CD14-positive monocyte (primary cell): Measurements from ENCODE around the gene PDGFD. TPM values are rescaled to one million over a fixed set of nuclear protein-coding genes. Genes with fewer than 3 reads are reported as not detected.

Experiments
- DNase-seq, 3 donors: peaks; one replicate each; pipeline ENCODE4 v3.0.0-alpha.2; 2011 to 2022
- H2AFZ ChIP-seq: 2 replicates; pipeline ENCODE4 v1.6.0; 2012; ENCODE audit warnings: mild to moderate bottlenecking, low read depth, low read length, inconsistent platforms; ENCODE audit not compliant: insufficient read depth, poor library complexity, severe bottlenecking
- H3K27ac ChIP-seq, 2 donors: 1 replicate in 1 of 2; 2 replicates in 1 of 2; pipeline ENCODE4 v1.5.1; 2012 to 2013; ENCODE audit warnings: low read length in 2 of 2, control low read depth in 1 of 2, inconsistent platforms in 1 of 2, low read depth in 1 of 2, mild to moderate bottlenecking in 1 of 2
- H3K27me3 ChIP-seq, 2 donors: one replicate each; pipeline versions ENCODE4 v1.6.0 to v1.6.1; 2011 to 2013; ENCODE audit warnings: low read length in 2 of 2; ENCODE audit not compliant: control insufficient read depth in 2 of 2, insufficient read depth in 2 of 2
- H3K36me3 ChIP-seq, 2 donors: replicated peaks in 1 of 2; 1 replicate in 1 of 2; 2 replicates in 1 of 2; pipeline versions ENCODE4 v1.5.1 to v1.6.1; 2012 to 2013; ENCODE audit warnings: low read length in 2 of 2, control low read depth in 1 of 2, inconsistent platforms in 1 of 2, mild to moderate bottlenecking in 1 of 2; ENCODE audit not compliant: insufficient read depth in 2 of 2, control insufficient read depth in 1 of 2
- H3K4me1 ChIP-seq, 2 donors: 1 replicate in 1 of 2; 2 replicates in 1 of 2; pipeline versions ENCODE4 v1.5.1 to v1.6.1; 2012 to 2013; ENCODE audit warnings: low read length in 2 of 2, control low read depth in 1 of 2, inconsistent platforms in 1 of 2, mild to moderate bottlenecking in 1 of 2, moderate library complexity in 1 of 2; ENCODE audit not compliant: insufficient read depth in 2 of 2, control insufficient read depth in 1 of 2
- H3K4me2 ChIP-seq: replicated peaks from 2 replicates; pipeline ENCODE3; 2012; ENCODE audit warnings: low read length, moderate library complexity, mild to moderate bottlenecking; ENCODE audit not compliant: poor library complexity, severe bottlenecking; ENCODE audit errors: extremely low read depth
- H3K4me3 ChIP-seq, 3 experiments: fragments of 200-600 bp in 1 of 3; sonication (generic) in 1 of 3; replicated peaks in 1 of 3; 1 replicate in 2 of 3; 2 replicates in 1 of 3; pipeline ENCODE4 v1.5.1; 2011 to 2013; ENCODE audit warnings: low read length in 3 of 3, mild to moderate bottlenecking in 3 of 3, control low read depth in 2 of 3, low read depth in 2 of 3, inconsistent platforms in 1 of 3, moderate library complexity in 1 of 3
- H3K79me2 ChIP-seq: 2 replicates; pipeline ENCODE4 v1.6.0; 2012; ENCODE audit warnings: mild to moderate bottlenecking, control low read depth, inconsistent platforms, low read length, moderate library complexity; ENCODE audit not compliant: insufficient read depth
- H3K9ac ChIP-seq: 2 replicates; pipeline ENCODE4 v1.6.0; 2017; ENCODE audit warnings: low read length, mild to moderate bottlenecking; ENCODE audit not compliant: insufficient read depth, poor library complexity, severe bottlenecking
- H3K9me3 ChIP-seq, 2 donors: replicated peaks in 1 of 2; 1 replicate in 1 of 2; 2 replicates in 1 of 2; pipeline versions ENCODE4 v1.5.1 to v1.6.1; 2012 to 2013; ENCODE audit warnings: low read length in 2 of 2, control low read depth in 1 of 2; ENCODE audit not compliant: control insufficient read depth in 1 of 2, insufficient read depth in 1 of 2
- H4K20me1 ChIP-seq: 2 replicates; pipeline ENCODE4 v1.6.0; 2012; ENCODE audit warnings: mild to moderate bottlenecking, low read length, control low read depth, moderate library complexity; ENCODE audit not compliant: insufficient read depth
- H3K27ac Mint-ChIP-seq, 7 donors: one replicate each; pipeline ENCODE4 v1.8.0; 2020; ENCODE audit warnings: mild to moderate bottlenecking in 7 of 7, mixed read lengths in 7 of 7, moderate library complexity in 6 of 7, inconsistent platforms in 2 of 7
- H3K27me3 Mint-ChIP-seq, 3 donors: one replicate each; pipeline ENCODE4 v1.8.0; 2021 to 2022; ENCODE audit warnings: low read depth in 3 of 3, mild to moderate bottlenecking in 3 of 3, mixed read lengths in 3 of 3, moderate library complexity in 3 of 3, inconsistent platforms in 1 of 3
- H3K36me3 Mint-ChIP-seq, 2 donors: one replicate each; pipeline ENCODE4 v1.8.0; 2020; ENCODE audit warnings: mixed read lengths in 2 of 2, inconsistent platforms in 1 of 2, mild to moderate bottlenecking in 1 of 2
- H3K4me1 Mint-ChIP-seq: one replicate; pipeline ENCODE4 v1.8.0; 2020; ENCODE audit warnings: mild to moderate bottlenecking, mixed read lengths
- H3K4me3 Mint-ChIP-seq, 2 donors: one replicate each; pipeline ENCODE4 v1.8.0; 2020; ENCODE audit warnings: mild to moderate bottlenecking in 2 of 2, mixed read lengths in 2 of 2, moderate library complexity in 1 of 2
- H3K9me3 Mint-ChIP-seq, 7 donors: one replicate each; pipeline ENCODE4 v1.8.0; 2020 to 2022; ENCODE audit warnings: mixed read lengths in 7 of 7, mild to moderate bottlenecking in 6 of 7, moderate library complexity in 6 of 7, inconsistent platforms in 2 of 7
- CTCF ChIP-seq: fragments of 200-600 bp; IDR thresholded peaks from one replicate; pipeline ENCODE4 v1.8.0; 2022; ENCODE audit warnings: antibody characterized with exemption, mild to moderate bottlenecking
- WGBS: methylation state at CpG from one replicate; pipeline ENCODE4 v1.1.5; 2013; ENCODE audit warnings: missing lambda C conversion rate; ENCODE audit not compliant: insufficient coverage; 5-methylcytosine and 5-hydroxymethylcytosine counted together
- intact Hi-C, 2 donors: fragments of 100-400 bp; cut with micrococcal nuclease; formaldehyde crosslinking; loops; one replicate each; pipeline versions ENCODE4 v1.15.0 to v1.15.1; 2023
- polyA plus RNA-seq, 3 donors: library from polyadenylated mRNA; depleted of rRNA in 1 of 3; unstranded in 2 of 3; stranded (reverse) in 1 of 3; fragments of 300-500 nt in 2 of 3; fragments of >200 nt in 1 of 3; fragmentation: Illumina TruSeq in 2 of 3; gene quantifications; 1 replicate in 2 of 3; 2 replicates in 1 of 3; pipeline ENCODE4 v1.2.3, GENCODE V29; 2012 to 2021

PDGFD gene
- polyA plus RNA-seq, 3 donors: 0.05 to 0.15 TPM; not detected in 1

- no peak overlapping the region for H2AFZ ChIP-seq
- H3K4me3 ChIP-seq: no peak overlapping the region
- no peak for TF ChIP-seq CTCF
- H3K4me1 ChIP-seq: peaks cover 18 to 20% of the 10 kb centered on the region in 2 donors
- no peak overlapping the region for H3K9ac ChIP-seq
- peaks cover 25% of the 10 kb centered on the region for H3K4me1 Mint-ChIP-seq
- no peaks in the 10 kb centered on the region for H4K20me1 ChIP-seq
- H3K79me2 ChIP-seq: no peaks in the 10 kb centered on the region
- no peaks in the 10 kb centered on the region for H3K36me3 Mint-ChIP-seq
- no peak overlapping the region for H3K4me2 ChIP-seq
- no peak overlapping the region for H3K27ac ChIP-seq
- H3K9me3 ChIP-seq: no peaks in the 10 kb centered on the region
- H3K27me3 ChIP-seq: no peaks in the 10 kb centered on the region
- no peak overlapping the region for H3K4me3 Mint-ChIP-seq
- WGBS: no CpG with 5 or more reads among the region's 4 CpGs
- peaks cover 0 to 2% (median 0%) of the 10 kb centered on the region in 3 donors for H3K27me3 Mint-ChIP-seq
- H3K36me3 ChIP-seq: no peaks in the 10 kb centered on the region
- intact Hi-C loops: no loop called here
- no peak for DNase-seq
- H3K9me3 Mint-ChIP-seq: no peaks in the 10 kb centered on the region
- no peak overlapping the region for H3K27ac Mint-ChIP-seq
These were observed 296.5 kb downstream of the PDGFD start for GRCh38 chr11:103867481-103867880.

- DNase-seq: peak in 1 of 3 donors; percentile 23
- intact Hi-C loops: no loop called here
- no peak overlapping the region for H3K4me3 Mint-ChIP-seq
- WGBS: 100% methylated on average over 1 of the region's 3 CpGs
- Histone ChIP-seq H3K9me3 (no peaks in the 10 kb centered on the region), H4K20me1 (no peaks in the 10 kb centered on the region), H3K36me3 (no peaks in the 10 kb centered on the region), H3K27ac (no peak overlapping the region), H3K79me2 (no peaks in the 10 kb centered on the region), H3K4me1 (peaks cover 0 to 5% of the 10 kb centered on the region in 2 donors), H3K4me3 (no peak overlapping the region), H3K27me3 (no peaks in the 10 kb centered on the region), H3K4me2 (no peak overlapping the region), H2AFZ (no peak overlapping the region), H3K9ac (no peak overlapping the region)
- H3K36me3 Mint-ChIP-seq: no peaks in the 10 kb centered on the region
- no peak for TF ChIP-seq CTCF
- H3K9me3 Mint-ChIP-seq: no peaks in the 10 kb centered on the region
- H3K27ac Mint-ChIP-seq: no peak overlapping the region
- peaks cover 11% of the 10 kb centered on the region for H3K4me1 Mint-ChIP-seq
- peaks cover 0 to 2% (median 0%) of the 10 kb centered on the region in 3 donors for H3K27me3 Mint-ChIP-seq
These were observed 300.4 kb downstream of the PDGFD start for GRCh38 chr11:103863497-103863896.
